Measurements from ENCODE around the gene ENPP3.

Gene ENPP3

DNA sequence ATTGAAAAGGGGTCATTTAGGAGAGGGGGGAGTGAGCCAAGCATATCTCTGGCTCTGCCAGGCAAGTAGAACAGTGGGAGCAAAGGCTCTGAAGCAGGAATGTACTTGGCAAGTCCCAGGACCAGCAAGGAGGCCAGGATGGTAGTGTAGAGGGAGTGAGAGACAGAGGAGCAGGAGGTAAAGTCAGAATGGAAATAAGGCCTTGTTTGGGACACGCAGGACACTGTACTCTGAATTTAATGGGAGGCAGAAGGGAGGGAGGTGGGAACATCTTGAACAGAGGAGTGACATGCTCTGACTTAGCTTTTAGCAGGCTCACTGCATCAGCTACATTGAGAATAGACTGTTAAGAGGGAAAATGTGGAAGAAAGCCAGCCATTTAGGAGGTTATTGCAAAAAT is 133.7 kb downstream of the ENPP3 start:
- no peak overlapping the region for H3K27ac ChIP-seq (ENCODE audit: poor library complexity, severe bottlenecking)
- H3K4me3 ChIP-seq (ENCODE audit: severe bottlenecking), result no peak overlapping the region
- H3K36me3 ChIP-seq (ENCODE audit: low read depth), result no peaks in the 10 kb centered on the region
- H3K9me3 ChIP-seq (ENCODE audit: severe bottlenecking), result no peaks in the 10 kb centered on the region
- ATAC-seq (ENCODE audit: low read depth) (no peak), DNase-seq (ENCODE audit: low spot score) (no peak)
- H3K4me1 ChIP-seq (ENCODE audit: insufficient read depth, poor library complexity, severe bottlenecking), result no peaks in the 10 kb centered on the region
- TF ChIP-seq CTCF (IDR thresholded peaks at IDR 0.05; ENCODE audit: poor library complexity, severe bottlenecking), result no peak
- no peaks in the 10 kb centered on the region for H3K27me3 ChIP-seq (ENCODE audit: insufficient read depth, poor library complexity, severe bottlenecking)

DNA sequence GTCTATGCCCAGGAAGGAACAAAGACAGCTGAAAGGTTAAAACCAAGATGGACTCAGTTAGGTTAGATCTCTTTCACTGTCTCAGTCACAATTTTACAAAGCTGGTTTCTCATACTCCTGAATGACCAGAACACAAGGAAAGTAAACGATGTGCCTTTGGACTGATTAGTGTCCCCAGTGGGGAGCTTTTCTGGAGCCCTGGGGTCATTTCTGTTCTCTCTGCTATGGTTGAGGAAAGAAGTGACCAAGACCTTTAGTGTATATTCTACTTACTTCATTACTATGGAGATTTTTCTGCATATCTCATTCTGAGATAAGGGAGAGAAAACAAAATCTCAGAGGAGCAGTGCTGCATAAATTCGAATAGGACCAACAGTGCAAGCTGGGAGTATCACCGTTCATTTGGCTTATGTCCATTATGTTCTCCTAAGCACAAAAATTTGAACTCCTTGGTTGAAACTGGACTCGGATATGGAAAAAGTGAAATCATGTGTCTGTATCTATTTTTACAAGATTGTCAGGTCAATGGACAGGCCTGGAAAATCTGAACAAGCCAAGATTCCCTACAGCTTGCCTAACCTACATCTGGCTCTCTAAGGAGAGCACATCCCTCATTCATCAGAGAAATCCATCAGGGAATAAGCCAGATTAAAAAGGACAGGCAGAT is 136.3 kb downstream of the ENPP3 start:
- Histone ChIP-seq H3K9me3 (ENCODE audit: severe bottlenecking) (no peaks in the 10 kb centered on the region), H3K27ac (ENCODE audit: poor library complexity, severe bottlenecking) (no peak overlapping the region), H3K4me3 (ENCODE audit: severe bottlenecking) (no peak overlapping the region), H3K36me3 (ENCODE audit: low read depth) (no peaks in the 10 kb centered on the region), H3K4me1 (ENCODE audit: insufficient read depth, poor library complexity, severe bottlenecking) (no peaks in the 10 kb centered on the region), H3K27me3 (ENCODE audit: insufficient read depth, poor library complexity, severe bottlenecking) (no peaks in the 10 kb centered on the region)
- TF ChIP-seq CTCF (IDR thresholded peaks at IDR 0.05; ENCODE audit: poor library complexity, severe bottlenecking), result no peak
- DNase-seq (ENCODE audit: low spot score), result no peak
- no peak for ATAC-seq (ENCODE audit: low read depth)

- no peak overlapping the region for H3K27ac ChIP-seq (ENCODE audit: poor library complexity, severe bottlenecking)
- no peaks in the 10 kb centered on the region for H3K4me1 ChIP-seq (ENCODE audit: insufficient read depth, poor library complexity, severe bottlenecking)
- H3K36me3 ChIP-seq (ENCODE audit: low read depth), result no peaks in the 10 kb centered on the region
- H3K9me3 ChIP-seq (ENCODE audit: severe bottlenecking), result no peaks in the 10 kb centered on the region
- H3K27me3 ChIP-seq (ENCODE audit: insufficient read depth, poor library complexity, severe bottlenecking), result no peaks in the 10 kb centered on the region
- DNase-seq (ENCODE audit: low spot score), result no peak
- H3K4me3 ChIP-seq (ENCODE audit: severe bottlenecking), result no peak overlapping the region
- ATAC-seq (ENCODE audit: low read depth), result no peak
- no peak for TF ChIP-seq CTCF (IDR thresholded peaks at IDR 0.05; ENCODE audit: poor library complexity, severe bottlenecking)
These were observed 138.8 kb downstream of the ENPP3 start for GRCh38 chr6:131775886-131776285.

GRCh38 chr6:131776985-131777384 is 139.9 kb downstream of the ENPP3 start:
- Histone ChIP-seq H3K4me3 (ENCODE audit: severe bottlenecking) (no peak overlapping the region), H3K36me3 (ENCODE audit: low read depth) (no peaks in the 10 kb centered on the region), H3K4me1 (ENCODE audit: insufficient read depth, poor library complexity, severe bottlenecking) (no peaks in the 10 kb centered on the region), H3K9me3 (ENCODE audit: severe bottlenecking) (no peaks in the 10 kb centered on the region), H3K27me3 (ENCODE audit: insufficient read depth, poor library complexity, severe bottlenecking) (no peaks in the 10 kb centered on the region), H3K27ac (ENCODE audit: poor library complexity, severe bottlenecking) (no peak overlapping the region)
- TF ChIP-seq CTCF (IDR thresholded peaks at IDR 0.05; ENCODE audit: poor library complexity, severe bottlenecking), result no peak
- ATAC-seq (ENCODE audit: low read depth) (no peak), DNase-seq (ENCODE audit: low spot score) (no peak)

GRCh38 chr6:131778169-131778568 is 141.1 kb downstream of the ENPP3 start:
- DNase-seq (ENCODE audit: low spot score) (no peak), ATAC-seq (ENCODE audit: low read depth) (no peak)
- no peaks in the 10 kb centered on the region for H3K4me1 ChIP-seq (ENCODE audit: insufficient read depth, poor library complexity, severe bottlenecking)
- no peak overlapping the region for H3K27ac ChIP-seq (ENCODE audit: poor library complexity, severe bottlenecking)
- H3K36me3 ChIP-seq (ENCODE audit: low read depth), result no peaks in the 10 kb centered on the region
- H3K4me3 ChIP-seq (ENCODE audit: severe bottlenecking), result no peak overlapping the region
- H3K9me3 ChIP-seq (ENCODE audit: severe bottlenecking), result no peaks in the 10 kb centered on the region
- no peaks in the 10 kb centered on the region for H3K27me3 ChIP-seq (ENCODE audit: insufficient read depth, poor library complexity, severe bottlenecking)
- TF ChIP-seq CTCF (IDR thresholded peaks at IDR 0.05; ENCODE audit: poor library complexity, severe bottlenecking), result no peak
